Smooth muscle cell (in vitro differentiated cells): ENCODE results near the gene TAS2R4. TPM values are rescaled to one million over a fixed set of nuclear protein-coding genes. Genes with fewer than 3 reads are reported as not detected.

Experiments used
- DNase-seq: peaks from one replicate; lab custom pipeline; 2025; ENCODE audit not compliant: unreplicated experiment; lab: John Stamatoyannopoulos, UW
- H2AFZ ChIP-seq: fragments of 200-600 bp; sonication (generic); 2 replicates; pipeline ENCODE4 v1.6.0; 2016; ENCODE audit warnings: antibody characterized with exemption, low read depth, mild to moderate bottlenecking
- H3F3A ChIP-seq: fragments of 200-600 bp; sonication (generic); 2 replicates; pipeline ENCODE4 v1.6.0; 2017; ENCODE audit warnings: antibody characterized with exemption, low read depth
- H3K27ac ChIP-seq: fragments of 200-600 bp; sonication (generic); 2 replicates; pipeline ENCODE4 v1.5.1; 2016; ENCODE audit warnings: low read depth, mild to moderate bottlenecking
- H3K27me3 ChIP-seq: fragments of 200-600 bp; sonication (generic); 2 replicates; pipeline ENCODE4 v1.6.1; 2016; ENCODE audit warnings: low read depth, mild to moderate bottlenecking
- H3K36me3 ChIP-seq: fragments of 200-600 bp; sonication (generic); 2 replicates; pipeline ENCODE4 v1.5.1; 2016; ENCODE audit warnings: low read depth
- H3K4me1 ChIP-seq: fragments of 200-600 bp; sonication (generic); 2 replicates; pipeline ENCODE4 v1.5.1; 2016; ENCODE audit warnings: low read depth
- H3K4me2 ChIP-seq: fragments of 200-600 bp; sonication (generic); 2 replicates; pipeline ENCODE4 v1.6.0; 2016; ENCODE audit warnings: mild to moderate bottlenecking
- H3K4me3 ChIP-seq: fragments of 200-600 bp; sonication (generic); 2 replicates; pipeline ENCODE4 v1.5.1; 2016; ENCODE audit warnings: mild to moderate bottlenecking
- H3K79me2 ChIP-seq: fragments of 200-600 bp; sonication (generic); 2 replicates; pipeline ENCODE4 v1.6.0; 2016; ENCODE audit warnings: low read depth, mild to moderate bottlenecking
- H3K9ac ChIP-seq: fragments of 200-600 bp; sonication (generic); 2 replicates; pipeline ENCODE4 v1.6.0; 2016; ENCODE audit warnings: low read depth
- H3K9me3 ChIP-seq: fragments of 200-600 bp; sonication (generic); replicated peaks from 2 replicates; pipeline ENCODE4 v1.5.1; 2016; ENCODE audit warnings: low read depth
- H4K20me1 ChIP-seq: fragments of 200-600 bp; sonication (generic); 2 replicates; pipeline ENCODE4 v1.6.0; 2016; ENCODE audit warnings: low read depth
- CTCF ChIP-seq: fragments of 200-600 bp; sonication (generic); IDR thresholded peaks from 2 replicates; pipeline ENCODE4 v1.5.1; 2017; ENCODE audit warnings: borderline replicate concordance, mild to moderate bottlenecking, antibody characterized with exemption; ENCODE audit not compliant: insufficient read depth, poor library complexity, severe bottlenecking
- WGBS: methylation state at CpG from one replicate; pipeline ENCODE4 v1.1.7; 2016; ENCODE audit warnings: low lambda C conversion rate; 5-methylcytosine and 5-hydroxymethylcytosine counted together
- polyA plus RNA-seq: library from polyadenylated mRNA; unstranded; fragments of >200 nt; fragmentation: Nextera tagmentation; extraction: Ambion mirVana; gene quantifications from 2 replicates; pipeline ENCODE4 v1.2.1, GENCODE V29; 2016
- total RNA-seq: library from RNA; depleted of rRNA; stranded (reverse); fragments of >200 nt; gene quantifications from 2 replicates; pipeline ENCODE4 v1.2.3, GENCODE V29; 2014

TAS2R4 gene
- total and polyA plus RNA-seq, 2 experiments from 2014 or later = 1.3 TPM; not detected in 1

- H3F3A ChIP-seq = no peaks in the 10 kb centered on the region
- H3K9ac ChIP-seq = peak overlapping the region; percentile 67
- peaks cover 11% of the 10 kb centered on the region for H3K4me1 ChIP-seq
- peak overlapping the region; percentile 92 for H2AFZ ChIP-seq
- TF ChIP-seq CTCF = no peak
- peak overlapping the region; percentile 84 for H3K4me3 ChIP-seq
- no peaks in the 10 kb centered on the region for H3K36me3 ChIP-seq
- H3K4me2 ChIP-seq = peak overlapping the region; percentile 90
- no peaks in the 10 kb centered on the region for H3K9me3 ChIP-seq
- peak overlapping the region; percentile 73 for H3K27ac ChIP-seq
- H3K79me2 ChIP-seq = peaks cover 28% of the 10 kb centered on the region
- no peaks in the 10 kb centered on the region for H4K20me1 ChIP-seq
- WGBS = 78% methylated on average over 11 of the region's 11 CpGs
- H3K27me3 ChIP-seq = no peaks in the 10 kb centered on the region
- no peak for DNase-seq
Observed at GRCh38 chr7:141737118-141737835, 39.2 kb upstream of the TAS2R4 start.

GRCh38 chr7:141737836-141738591 is 38.5 kb upstream of the TAS2R4 start, which contains the start of gene SSBP1:
SSBP1 (plus strand) TSS chr7:141738358; CDS start chr7:141739167, 809 bp downstream.
- no peaks in the 10 kb centered on the region for H3K9me3 ChIP-seq
- DNase-seq = peak; percentile 52
- TF ChIP-seq CTCF = peak; percentile 74
- peak within 1 kb of the TSS; percentile 73 for H3K27ac ChIP-seq
- H3K4me3 ChIP-seq = peak within 1 kb of the TSS; percentile 84
- H3K9ac ChIP-seq = peak within 1 kb of the TSS; percentile 79
- no peaks in the 10 kb centered on the region for H3F3A ChIP-seq
- 3% methylated on average over 46 of the region's 46 CpGs for WGBS
- H4K20me1 ChIP-seq = no peaks in the 10 kb centered on the region
- H3K27me3 ChIP-seq = no peaks in the 10 kb centered on the region
- peak within 1 kb of the TSS; percentile 90 for H3K4me2 ChIP-seq
- H3K36me3 ChIP-seq = no peaks in the 10 kb centered on the region
- peak within 1 kb of the TSS; percentile 92 for H2AFZ ChIP-seq
- peaks cover 28% of the 10 kb centered on the region for H3K79me2 ChIP-seq
- H3K4me1 ChIP-seq = peaks cover 11% of the 10 kb centered on the region

- no peak for DNase-seq
- H3K4me1 ChIP-seq = peaks cover 11% of the 10 kb centered on the region
- H3K4me3 ChIP-seq = peak overlapping the region; percentile 84
- WGBS = 1% methylated on average over 6 of the region's 6 CpGs
- H3K4me2 ChIP-seq = peak overlapping the region; percentile 88
- H3F3A ChIP-seq = no peaks in the 10 kb centered on the region
- H3K27ac ChIP-seq = peak overlapping the region; percentile 73
- peak overlapping the region; percentile 79 for H3K9ac ChIP-seq
- H3K79me2 ChIP-seq = peaks cover 28% of the 10 kb centered on the region
- H4K20me1 ChIP-seq = no peaks in the 10 kb centered on the region
- H3K36me3 ChIP-seq = peaks cover 5% of the 10 kb centered on the region
- TF ChIP-seq CTCF = no peak
- H2AFZ ChIP-seq = peak overlapping the region; percentile 92
- no peaks in the 10 kb centered on the region for H3K9me3 ChIP-seq
- H3K27me3 ChIP-seq = no peaks in the 10 kb centered on the region
Observed at GRCh38 chr7:141738592-141739013, 37.9 kb upstream of the TAS2R4 start.
